ENCODE results near the gene PHF11.
A peak's percentile ranks its signal among the peaks of the same experiment; 100 is the strongest.

The PHF11 gene

DNA sequence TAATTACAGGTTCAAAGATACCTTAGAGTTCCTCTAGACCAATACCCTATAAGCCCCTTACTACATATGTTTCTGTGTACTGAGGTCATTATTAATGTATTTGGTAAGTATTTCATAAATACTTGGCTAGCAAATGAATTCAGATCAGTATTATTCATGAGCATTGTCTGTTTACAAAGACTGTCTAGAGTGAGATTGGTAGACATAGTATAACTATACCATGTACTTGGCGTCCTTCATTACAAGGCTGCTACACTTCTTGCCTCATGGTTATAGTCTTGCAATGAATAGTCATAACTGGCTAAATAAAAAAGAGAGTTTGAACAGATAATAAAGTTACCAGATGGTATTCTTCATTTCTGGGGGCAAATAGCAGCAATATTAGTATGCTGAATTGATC, 39.6 kb upstream of the PHF11 start:
- H3K27ac ChIP-seq: peak overlapping the region; percentile 74

DNA sequence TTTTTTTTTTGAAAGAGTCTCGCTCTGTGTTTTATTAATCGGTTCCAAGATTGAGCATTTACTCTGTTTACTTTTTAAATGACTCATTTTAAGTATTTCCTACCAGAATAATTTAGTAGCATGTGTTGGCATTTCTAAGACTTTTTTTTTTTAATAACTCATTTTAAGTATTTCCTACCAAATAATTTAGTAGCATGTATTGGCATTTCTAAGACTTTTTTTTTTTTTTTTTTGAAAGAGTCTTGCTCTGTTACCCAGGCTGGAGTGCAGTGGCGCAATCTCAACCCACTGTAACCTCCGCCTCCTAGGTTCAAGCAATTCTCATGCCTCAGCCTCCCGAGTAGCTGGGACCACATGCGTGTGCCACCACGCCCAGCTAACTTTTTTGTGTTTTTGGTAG, 38.5 kb upstream of the PHF11 start:
- no peak overlapping the region for H2AFZ ChIP-seq (ENCODE audit: low read depth)
- H4K20me1 ChIP-seq (ENCODE audit: insufficient read depth): no peaks in the 10 kb centered on the region
- H3K4me2 ChIP-seq: peak overlapping the region; percentile 72; the same call in 1 of the 2 replicates
- no peaks in the 10 kb centered on the region for H3K79me2 ChIP-seq (ENCODE audit: insufficient read depth, low read depth)
- no peaks in the 10 kb centered on the region for H3K36me3 ChIP-seq (ENCODE audit: insufficient read depth)
- H3K4me1 ChIP-seq (ENCODE audit: low read depth, poor library complexity, severe bottlenecking): peaks cover 73% of the 10 kb centered on the region
- no peak overlapping the region for H3K9ac ChIP-seq
- H3K27me3 ChIP-seq (ENCODE audit: insufficient read depth, low read depth): no peaks in the 10 kb centered on the region
- H3K4me3 ChIP-seq (IDR thresholded peaks at IDR 0.05; ENCODE audit: insufficient read depth, low read depth, low read length): no peak overlapping the region
- H3K27ac ChIP-seq: peak overlapping the region; percentile 74; the same call in 1 of the 2 replicates
- TF ChIP-seq, protein P1, sequence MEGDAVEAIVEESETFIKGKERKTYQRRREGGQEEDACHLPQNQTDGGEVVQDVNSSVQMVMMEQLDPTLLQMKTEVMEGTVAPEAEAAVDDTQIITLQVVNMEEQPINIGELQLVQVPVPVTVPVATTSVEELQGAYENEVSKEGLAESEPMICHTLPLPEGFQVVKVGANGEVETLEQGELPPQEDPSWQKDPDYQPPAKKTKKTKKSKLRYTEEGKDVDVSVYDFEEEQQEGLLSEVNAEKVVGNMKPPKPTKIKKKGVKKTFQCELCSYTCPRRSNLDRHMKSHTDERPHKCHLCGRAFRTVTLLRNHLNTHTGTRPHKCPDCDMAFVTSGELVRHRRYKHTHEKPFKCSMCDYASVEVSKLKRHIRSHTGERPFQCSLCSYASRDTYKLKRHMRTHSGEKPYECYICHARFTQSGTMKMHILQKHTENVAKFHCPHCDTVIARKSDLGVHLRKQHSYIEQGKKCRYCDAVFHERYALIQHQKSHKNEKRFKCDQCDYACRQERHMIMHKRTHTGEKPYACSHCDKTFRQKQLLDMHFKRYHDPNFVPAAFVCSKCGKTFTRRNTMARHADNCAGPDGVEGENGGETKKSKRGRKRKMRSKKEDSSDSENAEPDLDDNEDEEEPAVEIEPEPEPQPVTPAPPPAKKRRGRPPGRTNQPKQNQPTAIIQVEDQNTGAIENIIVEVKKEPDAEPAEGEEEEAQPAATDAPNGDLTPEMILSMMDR (conservative IDR thresholded peaks at IDR 0.05; ENCODE audit: low read depth, low read length): no peak

More for the DNA sequence above, 39.6 kb upstream of the PHF11 start:
- no peaks in the 10 kb centered on the region for H3K27me3 ChIP-seq (ENCODE audit: insufficient read depth, low read depth)
- no peaks in the 10 kb centered on the region for H4K20me1 ChIP-seq (ENCODE audit: insufficient read depth)
- no peak overlapping the region for H3K9ac ChIP-seq
- TF ChIP-seq, protein P1 (conservative IDR thresholded peaks at IDR 0.05; ENCODE audit: low read depth, low read length): no peak
- H3K4me2 ChIP-seq: peak overlapping the region; percentile 72
- H2AFZ ChIP-seq (ENCODE audit: low read depth): no peak overlapping the region
- H3K4me1 ChIP-seq (ENCODE audit: low read depth, poor library complexity, severe bottlenecking): peaks cover 76% of the 10 kb centered on the region
- H3K4me3 ChIP-seq (IDR thresholded peaks at IDR 0.05; ENCODE audit: insufficient read depth, low read depth, low read length): no peak overlapping the region
- no peaks in the 10 kb centered on the region for H3K79me2 ChIP-seq (ENCODE audit: insufficient read depth, low read depth)
- H3K36me3 ChIP-seq (ENCODE audit: insufficient read depth): no peaks in the 10 kb centered on the region

DNA sequence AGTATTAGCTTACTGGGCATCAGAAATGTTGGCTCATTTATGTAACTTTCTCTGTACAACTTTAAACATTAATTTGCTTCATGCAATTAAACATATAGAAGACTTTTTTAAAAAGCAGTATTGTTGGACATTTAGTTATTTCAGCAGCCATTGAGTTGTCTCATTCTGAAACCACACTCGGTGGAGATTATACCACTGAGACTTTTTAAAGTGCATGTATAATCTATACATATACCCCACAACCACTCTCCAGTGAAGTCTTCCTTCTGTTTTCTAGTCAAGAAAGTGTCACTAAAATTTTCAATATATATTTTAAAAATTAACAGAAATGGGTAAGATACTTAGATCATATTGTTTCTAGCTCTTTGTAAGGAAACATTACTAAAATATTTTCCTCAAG, 36.2 kb upstream of the PHF11 start:
- Histone ChIP-seq H3K4me3 (IDR thresholded peaks at IDR 0.05; ENCODE audit: insufficient read depth, low read depth, low read length) (no peak overlapping the region), H3K4me2 (peak overlapping the region; percentile 38), H3K27me3 (ENCODE audit: insufficient read depth, low read depth) (no peaks in the 10 kb centered on the region), H3K27ac (no peak overlapping the region), H4K20me1 (ENCODE audit: insufficient read depth) (no peaks in the 10 kb centered on the region), H3K4me1 (ENCODE audit: low read depth, poor library complexity, severe bottlenecking) (peaks cover 53% of the 10 kb centered on the region), H3K79me2 (ENCODE audit: insufficient read depth, low read depth) (no peaks in the 10 kb centered on the region), H2AFZ (ENCODE audit: low read depth) (no peak overlapping the region), H3K36me3 (ENCODE audit: insufficient read depth) (no peaks in the 10 kb centered on the region), H3K9ac (no peak overlapping the region)
- TF ChIP-seq, protein P1 (conservative IDR thresholded peaks at IDR 0.05; ENCODE audit: low read depth, low read length): no peak

DNA sequence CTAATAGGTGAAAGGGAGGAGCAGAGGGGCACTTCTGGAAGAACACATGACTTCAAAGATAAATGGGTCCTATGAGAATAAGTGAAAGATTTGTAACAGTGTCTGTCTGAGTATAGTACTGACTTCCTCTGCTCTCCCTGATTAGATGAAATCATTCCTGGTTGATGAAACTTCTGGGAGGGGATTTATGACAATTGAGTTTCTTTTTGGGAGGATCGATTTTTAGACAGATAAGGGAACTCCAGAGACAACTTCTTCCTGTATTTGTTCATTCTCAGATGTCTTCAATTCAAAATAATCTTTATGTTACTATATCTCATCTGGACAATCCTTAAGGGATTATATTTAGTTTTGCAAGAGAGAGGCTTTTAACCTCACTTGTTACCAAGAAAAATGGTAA, 31.7 kb upstream of the PHF11 start:
- Histone ChIP-seq H3K36me3 (ENCODE audit: insufficient read depth) (no peaks in the 10 kb centered on the region), H3K27ac (no peak overlapping the region), H3K4me1 (ENCODE audit: low read depth, poor library complexity, severe bottlenecking) (peaks cover 15% of the 10 kb centered on the region), H3K4me3 (IDR thresholded peaks at IDR 0.05; ENCODE audit: insufficient read depth, low read depth, low read length) (no peak overlapping the region), H3K27me3 (ENCODE audit: insufficient read depth, low read depth) (no peaks in the 10 kb centered on the region), H2AFZ (ENCODE audit: low read depth) (no peak overlapping the region), H3K9ac (no peak overlapping the region), H4K20me1 (ENCODE audit: insufficient read depth) (no peaks in the 10 kb centered on the region), H3K79me2 (ENCODE audit: insufficient read depth, low read depth) (no peaks in the 10 kb centered on the region), H3K4me2 (no peak overlapping the region)
- TF ChIP-seq, protein P1 (conservative IDR thresholded peaks at IDR 0.05; ENCODE audit: low read depth, low read length): no peak
